ENCODE measurements around the gene KRT3. TPM values are rescaled to one million over a fixed set of nuclear protein-coding genes. Genes with fewer than 3 reads are reported as not detected.
"Not testable (repeated sequence)": the region's sequence is repeated elsewhere in the genome, so short reads cannot be mapped to it uniquely, and the experiment has no call there.

The KRT3 gene
- total RNA-seq, 1 donor from 2014 or later: not detected

GRCh38 chr12:52760623-52761022 is 35.3 kb downstream of the KRT3 start:
- no peak for DNase-seq (ENCODE audit: low read depth)

- DNase-seq (ENCODE audit: low read depth): no peak
These were observed 36.2 kb downstream of the KRT3 start for GRCh38 chr12:52759695-52760094.

- no peak for DNase-seq (ENCODE audit: low read depth)
These were observed 36.7 kb downstream of the KRT3 start for GRCh38 chr12:52759218-52759617.

DNA sequence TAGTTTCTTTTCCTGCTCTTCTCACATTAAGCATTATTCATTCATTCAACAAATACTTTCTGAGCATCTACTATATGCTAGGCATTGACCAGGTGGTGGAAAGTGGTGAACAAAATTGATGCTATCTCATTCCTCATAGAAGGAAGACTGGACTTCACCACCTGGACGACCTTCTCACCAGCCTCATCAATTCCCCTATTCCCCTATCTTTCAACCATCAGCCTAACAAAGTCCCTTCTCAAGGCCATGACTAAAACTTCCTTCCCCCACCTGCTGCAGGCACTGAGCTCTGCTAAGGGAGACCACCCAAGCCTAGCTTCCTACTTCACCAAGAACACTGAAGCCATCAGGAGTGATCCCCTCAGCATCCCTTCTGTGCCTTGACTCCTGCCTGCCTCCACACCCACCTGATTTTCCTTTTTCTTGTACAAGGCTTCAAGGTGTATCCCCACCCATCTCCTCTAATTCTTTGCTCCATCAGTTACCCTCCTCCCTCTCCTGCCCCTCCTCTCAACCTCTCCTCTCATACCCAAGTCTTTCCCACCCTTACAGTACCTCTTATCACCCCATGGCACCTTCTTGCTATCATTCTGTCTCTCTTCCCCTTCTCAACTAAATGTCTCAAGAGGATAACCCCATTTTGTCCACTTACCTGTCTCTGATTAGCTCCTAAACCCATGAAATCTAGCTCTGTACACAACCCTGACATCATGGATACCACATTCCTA is 38.3 kb downstream of the KRT3 start:
- DNase-seq (ENCODE audit: low read depth): no peak

DNA sequence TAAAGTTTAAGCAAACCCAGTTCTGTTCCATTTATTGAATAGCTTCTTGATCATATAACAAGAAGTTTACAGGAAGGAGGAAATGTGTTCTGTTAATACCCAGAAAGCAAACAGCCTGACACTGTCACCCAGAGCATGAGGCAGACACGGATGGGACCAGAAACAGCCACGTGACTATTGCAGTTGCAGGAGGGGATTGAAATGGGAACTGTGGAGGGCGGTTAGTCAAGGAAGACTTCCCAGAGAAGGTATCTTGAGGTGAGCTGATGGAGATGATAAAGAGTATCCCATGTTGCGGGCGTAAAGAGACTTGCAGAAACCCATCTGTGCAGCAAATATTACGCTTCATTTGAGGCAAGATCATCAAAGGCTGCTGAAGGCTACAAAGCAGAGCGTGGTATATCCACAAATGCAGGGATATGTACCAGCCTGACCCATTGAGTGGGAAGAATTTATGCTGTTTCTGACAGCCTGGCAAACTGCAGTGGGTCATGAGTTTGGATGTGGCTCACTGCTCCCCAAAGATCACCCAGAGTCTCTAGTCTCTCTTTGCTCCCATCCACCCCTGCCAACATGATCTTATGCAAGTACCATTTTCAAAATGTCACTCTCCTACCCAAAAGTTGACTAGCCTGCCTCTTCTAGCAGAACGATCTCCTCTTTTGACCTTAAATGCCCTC is 39.5 kb downstream of the KRT3 start:
- no peak for DNase-seq (ENCODE audit: low read depth)

DNA sequence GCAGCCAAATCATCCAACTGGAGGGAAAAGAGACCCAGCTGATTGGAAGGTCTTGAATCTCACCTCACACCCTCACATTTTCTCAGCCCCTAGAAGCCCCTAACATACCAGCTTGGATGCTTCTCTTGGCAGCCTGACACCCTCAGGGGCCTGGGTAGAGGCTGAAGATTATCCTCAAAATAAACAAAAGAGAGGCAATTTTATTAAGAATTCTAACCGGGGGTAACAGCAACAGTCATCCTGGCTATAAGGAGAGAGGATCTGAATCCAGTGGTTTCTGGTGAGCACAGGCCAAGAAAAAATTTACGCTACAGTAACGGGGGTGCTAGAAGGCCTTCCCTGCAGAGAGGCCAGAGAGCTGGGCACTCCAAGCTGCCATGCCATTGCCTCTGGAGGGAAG is 40.4 kb downstream of the KRT3 start:
- no peak for DNase-seq (ENCODE audit: low read depth)

- no peak for DNase-seq (ENCODE audit: low read depth)
These were observed 41.8 kb downstream of the KRT3 start for GRCh38 chr12:52754135-52754534.

DNA sequence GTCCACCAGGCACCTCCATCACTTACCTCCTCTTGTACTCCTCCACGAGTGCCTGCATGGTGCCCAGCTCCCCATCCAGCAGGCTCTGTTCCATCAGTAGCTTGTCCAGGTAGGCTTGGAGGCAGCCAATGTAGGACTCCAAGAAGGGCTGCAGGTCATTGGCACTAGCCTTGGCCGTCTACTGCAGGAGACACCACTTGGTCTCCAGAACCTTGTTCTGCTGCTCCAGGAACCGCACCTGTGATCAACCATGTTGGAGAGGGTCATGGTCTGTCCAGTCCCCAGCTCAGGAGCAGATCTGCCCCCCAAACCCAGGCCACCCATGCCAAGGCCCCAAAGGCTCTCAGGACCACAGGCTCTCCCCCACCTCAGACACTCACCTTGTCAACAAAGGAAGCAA is 42.6 kb downstream of the KRT3 start:
- DNase-seq (ENCODE audit: low read depth): no peak

DNA sequence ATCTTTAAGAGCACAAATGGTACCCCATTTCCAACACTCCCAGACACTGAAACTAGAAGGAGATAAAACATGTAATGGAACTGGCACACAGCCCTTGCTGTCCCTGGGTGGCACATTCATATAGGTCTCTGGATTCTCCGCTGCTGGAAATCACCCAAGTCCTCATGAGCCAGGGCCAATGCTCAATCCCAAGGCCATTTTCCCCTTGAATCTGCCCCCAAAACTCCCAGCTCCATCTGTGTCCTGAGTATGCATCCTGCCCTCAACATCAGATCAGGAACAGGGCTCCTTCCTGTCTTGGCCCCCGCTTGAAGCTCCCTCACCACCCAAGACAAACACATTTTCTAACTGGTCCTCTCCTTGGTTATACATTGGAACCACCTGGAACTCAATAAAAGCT is 43.4 kb downstream of the KRT3 start:
- DNase-seq (ENCODE audit: low read depth): no peak

DNA sequence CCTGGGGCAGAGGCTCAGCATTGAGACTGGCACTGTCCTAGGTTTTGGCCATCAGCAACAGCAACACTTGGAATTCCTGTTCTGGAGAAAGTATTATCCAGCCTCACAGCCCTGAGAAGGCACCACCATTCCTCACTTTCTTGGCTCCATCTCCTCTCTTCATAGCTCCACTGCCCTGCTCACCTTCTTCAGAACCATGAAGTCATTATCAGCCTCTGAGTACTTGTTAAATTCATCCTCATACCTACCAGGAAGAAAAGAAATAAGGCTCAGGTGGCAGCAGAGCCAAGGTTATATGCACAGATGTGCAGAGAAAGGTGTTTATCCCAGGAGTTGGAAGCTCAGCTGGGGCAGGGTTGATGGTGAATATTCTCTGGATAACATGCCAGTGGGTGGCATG is 44.1 kb downstream of the KRT3 start:
- no peak for DNase-seq (ENCODE audit: low read depth)

GRCh38 chr12:52750532-52750931 is 45.4 kb downstream of the KRT3 start:
- DNase-seq (ENCODE audit: low read depth): not testable (repeated sequence)

DNA sequence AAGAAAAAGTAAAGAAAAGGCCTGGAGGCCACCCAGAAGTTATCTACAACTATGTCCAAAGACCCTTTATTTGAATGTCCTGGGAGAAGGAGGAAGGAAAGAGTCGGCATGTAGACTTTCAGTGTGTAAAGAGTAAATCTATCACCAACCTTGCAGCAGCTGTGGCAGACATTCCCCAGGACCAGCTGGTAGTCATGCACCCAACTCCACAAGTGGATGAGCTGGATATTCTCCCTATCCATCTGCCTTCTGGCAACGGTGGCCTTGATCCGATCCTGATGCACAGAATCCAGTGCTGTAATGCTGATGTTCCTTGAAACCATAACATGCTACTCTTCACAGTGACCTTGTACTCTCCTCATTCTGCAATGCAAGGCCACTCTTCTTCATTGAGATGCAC is 46.1 kb downstream of the KRT3 start:
- DNase-seq (ENCODE audit: low read depth): no peak

DNA sequence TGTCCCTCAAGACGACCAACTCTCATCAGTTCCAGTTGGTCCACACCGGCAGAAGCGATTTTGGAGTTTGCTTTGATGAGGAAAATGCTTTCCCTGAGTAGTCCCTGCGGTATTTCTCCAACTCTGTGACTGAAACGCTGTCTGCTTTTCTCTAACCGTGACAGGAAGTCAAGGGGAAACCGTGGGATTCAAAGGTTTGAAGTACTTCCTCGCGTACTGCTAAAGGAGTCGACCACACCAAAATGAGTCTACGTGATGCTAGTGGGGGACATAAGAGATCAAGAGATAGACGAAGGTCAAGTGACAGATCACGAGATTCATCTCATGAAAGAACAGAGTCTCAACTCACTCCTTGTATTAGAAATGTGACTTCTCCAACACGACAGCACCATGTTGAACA is 47.3 kb downstream of the KRT3 start:
- DNase-seq (ENCODE audit: low read depth): no peak

GRCh38 chr12:52745554-52745953 is 50.4 kb downstream of the KRT3 start:
- DNase-seq (ENCODE audit: low read depth): no peak

DNA sequence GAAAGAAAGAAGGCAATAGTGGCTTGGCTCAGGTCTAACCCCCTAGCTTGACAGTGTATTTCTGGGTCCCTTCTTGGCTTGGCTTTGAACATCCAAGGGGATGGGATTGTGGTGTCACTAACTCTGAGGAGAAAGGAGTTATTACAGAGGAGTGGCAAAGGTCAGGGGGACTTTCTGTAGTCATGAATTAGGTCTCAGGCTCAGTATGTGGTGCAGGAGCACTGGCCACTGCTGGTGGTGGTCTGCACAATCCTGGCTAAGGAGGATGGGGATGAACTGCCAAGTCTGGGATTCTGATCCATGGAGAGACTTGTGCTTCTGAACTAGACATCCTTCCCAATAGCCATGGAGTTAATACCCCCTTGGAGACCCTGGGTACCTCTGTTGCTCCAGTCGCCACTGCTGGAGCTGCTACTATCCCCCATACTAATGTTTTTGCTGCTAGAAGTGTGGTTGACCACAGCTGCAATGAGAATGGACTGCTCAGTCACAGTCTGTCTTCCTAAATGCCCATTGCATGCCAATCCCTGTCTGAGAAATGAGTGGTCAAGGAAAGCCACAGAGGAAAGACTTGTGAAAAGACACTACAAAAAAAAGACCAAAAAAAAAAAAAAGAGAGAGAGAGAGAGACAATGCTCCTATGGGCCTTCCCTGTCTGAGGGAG is 51.3 kb downstream of the KRT3 start:
- no peak for DNase-seq (ENCODE audit: low read depth)

- DNase-seq (ENCODE audit: low read depth): no peak
These were observed 53.0 kb downstream of the KRT3 start for GRCh38 chr12:52742822-52743457.

DNA sequence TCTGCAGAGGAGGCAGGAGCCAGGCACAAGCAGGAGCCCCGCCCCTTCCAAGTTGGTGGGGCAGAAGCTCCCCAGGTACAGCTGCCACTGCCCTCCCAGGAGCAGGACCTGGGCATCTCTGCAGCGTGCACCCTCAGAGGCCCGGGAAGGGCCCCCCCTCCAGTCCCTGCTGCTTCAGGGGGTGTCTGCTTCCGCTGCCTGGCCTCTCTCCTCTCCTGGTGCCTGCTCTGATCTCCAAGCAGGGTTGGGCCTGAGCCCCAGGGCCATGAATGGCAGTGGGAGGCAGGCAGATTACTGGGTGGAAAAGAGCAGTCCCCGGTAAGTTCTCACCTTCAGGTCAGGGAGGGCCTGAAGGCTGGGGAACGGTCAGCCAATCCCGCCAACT is 53.7 kb downstream of the KRT3 start:
- DNase-seq (ENCODE audit: low read depth): no peak

- DNase-seq (ENCODE audit: low read depth): peak; percentile 36
These were observed 54.3 kb downstream of the KRT3 start for GRCh38 chr12:52741375-52742195.

- no peak for DNase-seq (ENCODE audit: low read depth)
These were observed 55.3 kb downstream of the KRT3 start for GRCh38 chr12:52740584-52740983.

DNA sequence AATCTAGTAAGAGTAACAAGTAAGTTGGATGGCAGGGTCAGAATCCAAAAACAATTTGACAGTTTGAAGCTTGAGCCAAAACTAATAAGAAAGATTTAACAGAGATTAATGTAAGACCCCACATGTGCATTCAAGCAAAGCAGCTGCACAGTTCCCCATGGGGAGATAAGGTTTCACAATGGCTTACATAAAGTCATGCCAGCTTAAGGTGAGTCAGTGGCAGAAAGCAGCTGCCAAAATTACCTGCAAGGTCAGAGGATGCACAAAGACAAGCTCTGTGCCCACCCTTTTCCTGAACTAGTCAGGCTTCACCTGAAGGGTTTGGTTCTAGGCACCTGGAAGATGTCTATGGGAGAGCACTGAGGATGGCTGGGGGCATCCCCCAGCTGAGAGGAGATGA is 56.0 kb downstream of the KRT3 start:
- DNase-seq (ENCODE audit: low read depth): no peak
